WERI-Rb-1 (cell line): ENCODE results near the gene KRT81.

Experiments used
- DNase-seq: peaks from one replicate; pipeline ENCODE4 v3.0.0-alpha.2; 2020
- H3K27ac ChIP-seq: fragments of 250-450 bp; sonication (Bioruptor Pico); 2 replicates; pipeline ENCODE4 v1.5.1; 2020; ENCODE audit warnings: mild to moderate bottlenecking, moderate library complexity
- H3K27me3 ChIP-seq: fragments of 250-450 bp; sonication (Bioruptor Pico); 2 replicates; pipeline ENCODE4 v1.5.1; 2021; ENCODE audit warnings: mild to moderate bottlenecking, low read depth, moderate library complexity; ENCODE audit not compliant: insufficient read depth, severe bottlenecking
- H3K36me3 ChIP-seq: fragments of 250-450 bp; sonication (Bioruptor Pico); 2 replicates; pipeline ENCODE4 v1.5.1; 2020; ENCODE audit warnings: mild to moderate bottlenecking, moderate library complexity
- H3K4me3 ChIP-seq: 2 replicates; pipeline ENCODE4 v1.5.1; 2011; ENCODE audit warnings: low read depth, mild to moderate bottlenecking, control low read depth, low read length
- H3K9me3 ChIP-seq: fragments of 250-450 bp; sonication (Bioruptor Pico); 2 replicates; pipeline ENCODE4 v1.5.1; 2021; ENCODE audit warnings: mild to moderate bottlenecking, moderate library complexity; ENCODE audit not compliant: severe bottlenecking
- TF ChIP-seq, protein P1 (sequence below): IDR thresholded peaks from 2 replicates; pipeline ENCODE4 v1.5.1; 2011; ENCODE audit warnings: low read depth, mild to moderate bottlenecking, control low read depth, inconsistent platforms, low read length

Gene KRT81

DNA sequence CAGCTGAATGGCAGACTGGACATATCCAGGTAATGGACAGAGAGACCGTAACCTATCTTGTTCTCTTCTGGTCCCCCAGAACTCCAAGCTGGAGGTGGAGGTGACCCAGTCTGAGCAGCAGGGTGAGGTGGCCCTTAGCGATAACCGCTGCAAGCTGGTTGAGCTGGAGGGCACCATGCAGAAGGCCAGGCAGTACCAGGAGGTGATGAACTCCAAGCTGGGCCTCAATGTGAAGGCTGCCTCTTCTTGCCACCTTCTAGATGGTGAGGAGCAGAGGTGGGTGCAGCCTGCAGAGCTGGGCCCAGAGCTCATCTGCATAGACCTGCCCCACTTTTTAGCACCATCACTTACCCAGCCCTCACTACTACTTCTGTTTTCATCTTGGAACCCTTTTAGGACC lies 24.1 kb downstream of the KRT81 start:
- no peak for DNase-seq
- no peak overlapping the region for H3K4me3 ChIP-seq
- peaks cover 13% of the 10 kb centered on the region for H3K9me3 ChIP-seq
- H3K27me3 ChIP-seq, result peaks cover 37% of the 10 kb centered on the region
- TF ChIP-seq, protein P1, sequence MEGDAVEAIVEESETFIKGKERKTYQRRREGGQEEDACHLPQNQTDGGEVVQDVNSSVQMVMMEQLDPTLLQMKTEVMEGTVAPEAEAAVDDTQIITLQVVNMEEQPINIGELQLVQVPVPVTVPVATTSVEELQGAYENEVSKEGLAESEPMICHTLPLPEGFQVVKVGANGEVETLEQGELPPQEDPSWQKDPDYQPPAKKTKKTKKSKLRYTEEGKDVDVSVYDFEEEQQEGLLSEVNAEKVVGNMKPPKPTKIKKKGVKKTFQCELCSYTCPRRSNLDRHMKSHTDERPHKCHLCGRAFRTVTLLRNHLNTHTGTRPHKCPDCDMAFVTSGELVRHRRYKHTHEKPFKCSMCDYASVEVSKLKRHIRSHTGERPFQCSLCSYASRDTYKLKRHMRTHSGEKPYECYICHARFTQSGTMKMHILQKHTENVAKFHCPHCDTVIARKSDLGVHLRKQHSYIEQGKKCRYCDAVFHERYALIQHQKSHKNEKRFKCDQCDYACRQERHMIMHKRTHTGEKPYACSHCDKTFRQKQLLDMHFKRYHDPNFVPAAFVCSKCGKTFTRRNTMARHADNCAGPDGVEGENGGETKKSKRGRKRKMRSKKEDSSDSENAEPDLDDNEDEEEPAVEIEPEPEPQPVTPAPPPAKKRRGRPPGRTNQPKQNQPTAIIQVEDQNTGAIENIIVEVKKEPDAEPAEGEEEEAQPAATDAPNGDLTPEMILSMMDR, result no peak
- no peak overlapping the region for H3K27ac ChIP-seq
- no peaks in the 10 kb centered on the region for H3K36me3 ChIP-seq

DNA sequence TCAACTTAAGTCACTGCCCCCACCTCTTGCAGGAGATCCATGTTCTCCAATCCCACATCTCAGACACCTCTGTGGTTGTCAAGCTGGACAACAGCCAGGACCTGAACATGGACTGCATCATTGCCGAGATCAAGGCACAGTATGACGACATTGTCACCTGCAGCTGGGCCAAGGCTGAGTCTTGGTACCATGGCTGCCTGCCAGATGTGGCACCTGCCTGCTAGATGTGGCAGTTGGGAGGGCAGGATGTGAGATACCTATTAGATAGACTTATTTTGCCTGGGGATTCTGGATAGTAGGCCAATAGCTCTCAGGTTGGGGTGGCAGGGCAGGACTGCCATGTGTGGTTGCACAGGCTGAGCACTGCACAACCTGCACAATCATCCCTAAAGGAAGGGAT lies 24.8 kb downstream of the KRT81 start:
- peaks cover 42% of the 10 kb centered on the region for H3K27me3 ChIP-seq
- peaks cover 14% of the 10 kb centered on the region for H3K9me3 ChIP-seq
- no peak overlapping the region for H3K27ac ChIP-seq
- DNase-seq, result no peak
- H3K4me3 ChIP-seq, result no peak overlapping the region
- H3K36me3 ChIP-seq, result no peaks in the 10 kb centered on the region
- TF ChIP-seq, protein P1, result no peak

DNA sequence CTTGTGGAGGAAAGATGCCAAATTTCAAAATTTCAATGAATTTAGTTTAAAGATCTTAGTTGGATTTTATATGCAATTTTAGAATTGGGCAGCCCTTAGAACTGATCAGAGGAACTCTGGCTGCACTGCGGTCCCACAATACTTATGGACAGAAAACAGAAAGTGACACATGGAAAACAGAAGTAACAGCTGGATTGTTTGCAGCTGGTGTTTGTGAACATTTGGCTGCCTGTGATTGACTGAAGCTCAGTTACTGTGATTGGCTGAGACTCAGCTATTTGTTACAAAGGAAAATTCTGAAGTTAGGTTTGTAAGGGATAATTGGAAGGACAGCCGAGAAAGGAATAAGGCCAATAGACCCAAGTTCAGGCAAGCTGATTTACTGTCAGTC lies 26.9 kb downstream of the KRT81 start:
- H3K36me3 ChIP-seq, result no peaks in the 10 kb centered on the region
- no peak overlapping the region for H3K27ac ChIP-seq
- peaks cover 63% of the 10 kb centered on the region for H3K27me3 ChIP-seq
- no peak overlapping the region for H3K4me3 ChIP-seq
- no peak for DNase-seq
- peaks cover 14% of the 10 kb centered on the region for H3K9me3 ChIP-seq
- TF ChIP-seq, protein P1, result no peak

DNA sequence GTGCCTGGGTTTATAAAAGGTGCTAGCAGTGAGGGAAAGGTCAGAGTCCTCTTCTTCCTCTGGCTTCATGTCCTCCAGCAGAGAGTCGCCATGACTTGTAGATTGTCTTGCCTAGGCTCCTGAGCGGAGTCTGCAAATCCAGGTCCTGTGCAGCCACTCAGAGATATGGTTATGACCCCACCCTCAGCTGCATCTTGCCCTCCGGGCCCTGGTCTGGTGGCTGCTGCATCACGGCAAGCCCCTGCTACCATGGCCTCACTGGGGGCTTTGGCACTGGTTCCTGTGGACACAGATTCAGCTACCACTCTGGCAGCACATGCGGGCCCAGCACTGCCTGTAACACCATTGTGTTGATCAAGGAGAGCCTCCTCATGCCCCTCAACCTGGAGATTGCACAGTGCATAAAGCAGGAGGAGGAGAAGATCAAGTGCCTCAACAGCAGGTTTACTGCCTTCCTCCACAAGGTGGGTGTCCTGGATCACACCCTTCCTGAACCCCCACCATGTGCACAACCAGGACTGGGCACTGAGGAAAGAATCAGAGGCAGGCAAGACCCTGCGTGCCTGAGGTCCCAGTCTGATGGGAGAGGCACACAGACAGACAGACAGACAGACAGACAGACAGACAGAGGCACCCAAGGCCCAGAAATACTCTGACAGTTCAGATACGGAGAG lies 27.4 kb downstream of the KRT81 start:
- H3K27ac ChIP-seq, result no peak overlapping the region
- H3K4me3 ChIP-seq, result no peak overlapping the region
- DNase-seq, result no peak
- peaks cover 68% of the 10 kb centered on the region for H3K27me3 ChIP-seq
- no peaks in the 10 kb centered on the region for H3K36me3 ChIP-seq
- peaks cover 14% of the 10 kb centered on the region for H3K9me3 ChIP-seq
- TF ChIP-seq, protein P1, result no peak

DNA sequence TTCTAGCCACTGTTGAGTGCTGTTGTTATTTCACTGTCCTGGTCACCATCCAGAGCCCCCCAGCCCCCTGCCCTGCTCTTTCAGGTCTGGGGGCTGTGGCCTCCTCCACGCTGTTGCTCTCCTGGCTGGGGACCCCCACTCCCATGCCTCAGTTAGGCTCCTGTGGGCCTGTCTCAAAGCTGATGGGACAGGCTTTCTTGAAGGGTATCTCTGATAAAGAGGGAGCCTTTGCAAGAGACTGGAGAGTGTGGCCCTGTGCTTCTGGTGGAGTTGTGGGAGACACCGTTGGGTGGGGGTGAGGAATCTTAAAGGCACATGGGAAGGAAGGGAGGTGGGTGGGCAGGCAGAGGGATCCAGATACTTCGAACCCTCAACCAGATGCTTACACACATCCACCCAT lies 29.0 kb downstream of the KRT81 start:
- TF ChIP-seq, protein P1, result no peak
- DNase-seq, result no peak
- peaks cover 14% of the 10 kb centered on the region for H3K9me3 ChIP-seq
- H3K4me3 ChIP-seq, result no peak overlapping the region
- H3K27ac ChIP-seq, result no peak overlapping the region
- no peaks in the 10 kb centered on the region for H3K36me3 ChIP-seq
- peaks cover 79% of the 10 kb centered on the region for H3K27me3 ChIP-seq

DNA sequence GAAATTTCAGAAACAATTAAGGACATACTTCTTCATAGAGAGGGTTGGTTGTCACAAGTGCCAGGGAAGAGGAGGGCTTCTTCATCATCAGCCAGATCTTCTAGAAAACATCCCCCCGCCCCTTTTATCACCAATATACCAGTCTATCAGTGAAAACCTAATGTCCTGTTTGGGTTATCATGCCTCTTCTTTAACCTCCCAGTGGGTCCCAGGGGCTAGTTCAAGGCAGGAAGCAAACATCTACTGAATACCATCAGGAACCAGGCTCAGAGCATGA lies 30.2 kb downstream of the KRT81 start:
- no peak overlapping the region for H3K27ac ChIP-seq
- H3K4me3 ChIP-seq, result no peak overlapping the region
- TF ChIP-seq, protein P1, result no peak
- peaks cover 11% of the 10 kb centered on the region for H3K9me3 ChIP-seq
- no peak for DNase-seq
- peaks cover 82% of the 10 kb centered on the region for H3K27me3 ChIP-seq
- H3K36me3 ChIP-seq, result no peaks in the 10 kb centered on the region
